ENCODE results near the gene POMT2.

POMT2 gene

DNA sequence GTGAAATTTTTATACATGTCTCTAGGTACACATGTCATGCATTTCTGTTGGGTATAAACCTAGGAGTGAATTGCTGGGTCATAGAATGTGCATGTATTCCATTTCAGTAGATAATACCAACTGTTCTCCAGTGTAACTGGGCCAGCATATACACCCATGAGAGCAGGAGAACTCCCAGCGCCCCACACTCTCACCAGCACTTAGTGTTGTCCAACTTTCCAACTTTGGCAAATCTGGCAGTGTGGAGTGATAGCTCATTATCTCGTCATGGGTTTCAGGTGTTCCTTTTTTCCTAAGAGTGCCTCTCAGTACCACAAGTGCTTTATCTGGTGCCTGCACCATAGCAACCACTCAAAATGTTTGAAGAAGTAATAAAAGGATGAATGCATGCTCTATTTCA lies 89.8 kb downstream of the POMT2 start:
- no peak for DNase-seq

DNA sequence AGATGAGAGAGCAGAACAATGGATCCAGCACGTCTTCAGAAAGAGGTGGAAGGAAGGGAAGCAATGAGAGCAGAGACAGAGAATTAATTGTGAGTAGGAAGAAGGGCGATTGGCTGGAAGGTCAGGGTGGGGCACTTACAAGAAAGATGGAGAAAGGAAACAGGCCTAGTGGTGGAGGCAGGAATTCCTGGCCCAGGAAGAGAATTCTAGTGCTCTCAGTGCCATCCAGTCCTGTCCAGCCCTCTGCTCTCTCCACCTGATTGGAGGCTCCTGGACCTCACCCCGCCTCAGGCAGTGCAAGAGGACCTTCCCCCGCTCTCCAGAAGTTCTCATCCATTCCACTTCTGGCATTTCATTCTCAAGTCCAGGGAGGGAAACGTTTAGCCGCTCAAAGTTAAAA lies 92.6 kb downstream of the POMT2 start:
- DNase-seq: no peak

DNA sequence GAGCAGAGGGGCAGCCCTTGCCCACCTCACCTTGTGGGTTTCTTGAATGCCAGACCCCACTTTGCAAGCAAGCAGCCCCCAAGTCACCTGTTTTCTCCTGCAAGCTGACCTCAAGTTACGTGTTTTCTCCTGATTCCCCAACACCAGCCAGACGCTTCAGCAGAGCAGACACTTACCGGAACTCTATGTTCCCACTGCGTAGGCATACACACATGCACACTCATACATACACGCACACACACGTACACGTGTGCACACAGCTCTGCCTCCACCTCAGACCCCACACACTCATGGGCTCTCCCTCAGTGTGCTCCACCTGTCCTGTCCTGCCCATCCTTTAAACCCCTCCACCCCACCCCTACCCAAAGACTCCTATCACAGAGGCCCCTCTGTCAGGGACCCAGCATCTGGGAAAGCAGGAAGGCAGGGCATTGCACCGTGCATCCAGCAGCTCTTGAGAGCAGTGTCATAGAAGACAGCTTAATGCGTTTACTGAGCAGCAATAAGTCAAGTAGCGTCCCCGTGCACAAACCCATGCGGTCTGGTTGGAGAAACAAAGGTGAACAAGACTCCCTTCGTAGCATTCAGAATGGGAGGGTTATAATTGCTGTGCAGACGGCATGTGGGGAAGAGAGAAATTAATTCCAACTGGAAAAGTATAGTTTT lies 94.7 kb downstream of the POMT2 start:
- DNase-seq: no peak

DNA sequence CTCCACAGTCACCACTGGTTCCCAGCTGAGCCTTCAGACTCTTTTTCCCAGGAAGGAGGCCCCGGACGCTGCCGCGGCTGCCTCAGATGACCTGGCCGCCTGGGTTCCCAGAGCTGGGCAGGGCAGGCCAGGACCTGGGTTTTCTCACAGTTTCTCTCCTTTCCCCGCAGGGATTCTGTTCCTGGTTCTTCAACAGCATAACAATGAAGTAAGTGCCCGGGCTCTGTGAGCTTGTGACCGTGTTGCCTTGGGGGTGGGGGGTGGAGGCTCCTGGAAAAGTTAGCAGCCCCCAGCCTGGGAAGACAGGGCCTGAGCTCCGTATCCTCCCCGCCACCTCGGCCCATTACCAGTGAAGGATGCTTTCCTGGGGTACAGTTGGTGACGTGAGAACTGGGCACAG lies 95.4 kb downstream of the POMT2 start:
- DNase-seq: no peak
